Epithelial cell of esophagus (primary cell): ENCODE data around the gene TSPAN9.

ENCODE experiments used
- DNase-seq: peaks from one replicate; pipeline ENCODE4 v3.0.0; 2010; ENCODE audit warnings: low read depth
- H3K4me3 ChIP-seq: 2 replicates; pipeline ENCODE4 v1.5.1; 2011; ENCODE audit warnings: mild to moderate bottlenecking, low read length, control low read depth
- CTCF ChIP-seq: IDR thresholded peaks from 2 replicates; pipeline ENCODE4 v1.5.1; 2011; ENCODE audit warnings: low read depth, mild to moderate bottlenecking, low read length, control low read depth, inconsistent platforms; ENCODE audit not compliant: insufficient read depth; ENCODE audit errors: missing control alignments

Gene TSPAN9

GRCh38 chr12:3303410-3304136 lies 226.4 kb downstream of the TSPAN9 start:
- DNase-seq, result peak; percentile 82
- peak; percentile 66 for TF ChIP-seq CTCF
- no peak overlapping the region for H3K4me3 ChIP-seq

GRCh38 chr12:3304436-3305165 lies 227.4 kb downstream of the TSPAN9 start:
- TF ChIP-seq CTCF, result no peak
- H3K4me3 ChIP-seq, result no peak overlapping the region
- peak; percentile 94 for DNase-seq

- H3K4me3 ChIP-seq, result no peak overlapping the region
- DNase-seq, result no peak
- no peak for TF ChIP-seq CTCF
Measured at GRCh38 chr12:3305464-3305863, 228.3 kb downstream of the TSPAN9 start.

GRCh38 chr12:3305904-3306619 lies 228.9 kb downstream of the TSPAN9 start:
- no peak overlapping the region for H3K4me3 ChIP-seq
- DNase-seq, result no peak
- no peak for TF ChIP-seq CTCF

- TF ChIP-seq CTCF, result no peak
- H3K4me3 ChIP-seq, result no peak overlapping the region
- DNase-seq, result no peak
Measured at GRCh38 chr12:3307389-3307788, 230.2 kb downstream of the TSPAN9 start.

- no peak for DNase-seq
- H3K4me3 ChIP-seq, result no peak overlapping the region
- no peak for TF ChIP-seq CTCF
Measured at GRCh38 chr12:3308063-3308462, 230.9 kb downstream of the TSPAN9 start.

GRCh38 chr12:3308609-3309008 lies 231.4 kb downstream of the TSPAN9 start:
- no peak overlapping the region for H3K4me3 ChIP-seq
- DNase-seq, result no peak
- TF ChIP-seq CTCF, result no peak
